HEK293 (cell line): Measurements from ENCODE around the gene DCBLD2.

ENCODE experiments used
- CTCF ChIA-PET: fragments of 350-600 bp; formaldehyde crosslinking; extraction: SDS; loops from one replicate; lab custom pipeline; 2021; ENCODE audit warnings: antibody characterized with exemption; lab: Yijun Ruan, JAX
- POLR2A ChIA-PET: fragments of 300-600 bp; formaldehyde crosslinking; extraction: SDS; loops from one replicate; lab custom pipeline; 2020; ENCODE audit warnings: antibody characterized with exemption, inconsistent platforms; lab: Yijun Ruan, JAX
- H3K27ac ChIP-seq: fragments of 200-500 bp; sonication (Bioruptor generic); 2 replicates; pipeline ENCODE4 v1.5.1; 2014; ENCODE audit warnings: low read depth, low read length, control low read depth, inconsistent platforms; ENCODE audit errors: extremely low read depth
- H3K36me3 ChIP-seq, 2 experiments: fragments of 200-500 bp in 1 of 2; sonication (Bioruptor generic) in 1 of 2; 1 replicate in 1 of 2; 2 replicates in 1 of 2; pipeline ENCODE4 v1.5.1; 2014 to 2017; ENCODE audit warnings: inconsistent platforms in 2 of 2, low read length in 2 of 2; ENCODE audit not compliant: control insufficient read depth in 2 of 2, insufficient read depth in 1 of 2
- H3K4me1 ChIP-seq: fragments of 200-500 bp; sonication (Bioruptor generic); 2 replicates; pipeline ENCODE4 v1.5.1; 2014; ENCODE audit warnings: mild to moderate bottlenecking, low read length, inconsistent platforms; ENCODE audit not compliant: control insufficient read depth, insufficient read depth
- H3K4me3 ChIP-seq: 2 replicates; pipeline ENCODE4 v1.5.1; 2011; ENCODE audit warnings: low read depth, mild to moderate bottlenecking, control low read depth, low read length, moderate library complexity
- H3K9me3 ChIP-seq: fragments of 200-500 bp; sonication (Bioruptor generic); 2 replicates; pipeline ENCODE4 v1.5.1; 2014; ENCODE audit warnings: low read depth, low read length, inconsistent platforms; ENCODE audit not compliant: control insufficient read depth, insufficient read depth
- GFI1B ChIP-seq: fragments of 450-650 bp; formaldehyde crosslinking; IDR thresholded peaks from 2 replicates; pipeline ENCODE4 v1.5.1; 2016; ENCODE audit warnings: missing biosample characterization, missing genetic modification characterization
- KLF1 ChIP-seq: fragments of 450-650 bp; formaldehyde crosslinking; IDR thresholded peaks from 2 replicates; pipeline ENCODE4 v1.5.1; 2016; ENCODE audit warnings: missing biosample characterization, missing genetic modification characterization
- KLF9 ChIP-seq: fragments of 450-650 bp; formaldehyde crosslinking; IDR thresholded peaks from 2 replicates; pipeline ENCODE4 v1.5.1; 2016; ENCODE audit warnings: missing biosample characterization, missing genetic modification characterization, low read depth
- OSR2 ChIP-seq: fragments of 450-650 bp; formaldehyde crosslinking; IDR thresholded peaks from 2 replicates; pipeline ENCODE4 v1.5.1; 2016; ENCODE audit warnings: missing biosample characterization, missing genetic modification characterization
- ZNF10 ChIP-seq: fragments of 450-650 bp; formaldehyde crosslinking; IDR thresholded peaks from 2 replicates; pipeline ENCODE4 v1.5.1; 2017; ENCODE audit warnings: missing biosample characterization, missing genetic modification characterization
- ZNF133 ChIP-seq: fragments of 450-650 bp; formaldehyde crosslinking; IDR thresholded peaks from 2 replicates; pipeline ENCODE4 v1.5.1; 2016; ENCODE audit warnings: missing biosample characterization, missing genetic modification characterization
- ZNF169 ChIP-seq: fragments of 450-650 bp; formaldehyde crosslinking; IDR thresholded peaks from 2 replicates; pipeline ENCODE4 v1.5.1; 2016; ENCODE audit warnings: missing biosample characterization, missing genetic modification characterization
- ZNF211 ChIP-seq: fragments of 450-650 bp; formaldehyde crosslinking; IDR thresholded peaks from 2 replicates; pipeline ENCODE4 v1.5.1; 2016; ENCODE audit warnings: low read depth, missing biosample characterization, missing genetic modification characterization
- ZNF248 ChIP-seq: fragments of 450-650 bp; formaldehyde crosslinking; IDR thresholded peaks from 2 replicates; pipeline ENCODE4 v1.5.1; 2017; ENCODE audit warnings: missing biosample characterization, missing genetic modification characterization
- ZNF274 ChIP-seq, 2 experiments: fragments of 200-500 bp in 1 of 2; fragments of 450-650 bp in 1 of 2; sonication (Bioruptor generic) in 1 of 2; formaldehyde crosslinking in 1 of 2; IDR thresholded peaks; 2 replicates each; pipeline versions ENCODE4 v1.5.1 to v1.6.1; 2014 to 2016; ENCODE audit warnings: borderline replicate concordance in 1 of 2, inconsistent platforms in 1 of 2, low read length in 1 of 2, missing biosample characterization in 1 of 2, missing genetic modification characterization in 1 of 2
- ZNF324 ChIP-seq: fragments of 450-650 bp; formaldehyde crosslinking; IDR thresholded peaks from 2 replicates; pipeline ENCODE4 v1.5.1; 2016; ENCODE audit warnings: missing biosample characterization, missing genetic modification characterization
- ZNF394 ChIP-seq: fragments of 450-650 bp; formaldehyde crosslinking; IDR thresholded peaks from 2 replicates; pipeline ENCODE4 v1.5.1; 2016; ENCODE audit warnings: missing biosample characterization, missing genetic modification characterization, mild to moderate bottlenecking, moderate library complexity, borderline replicate concordance
- ZNF548 ChIP-seq: fragments of 450-650 bp; formaldehyde crosslinking; IDR thresholded peaks from 2 replicates; pipeline ENCODE4 v1.5.1; 2016; ENCODE audit warnings: missing biosample characterization, missing genetic modification characterization
- ZNF560 ChIP-seq: fragments of 450-650 bp; formaldehyde crosslinking; IDR thresholded peaks from 2 replicates; pipeline ENCODE4 v1.5.1; 2017; ENCODE audit warnings: missing biosample characterization, missing genetic modification characterization, borderline replicate concordance
- ZNF621 ChIP-seq: fragments of 450-650 bp; formaldehyde crosslinking; IDR thresholded peaks from 2 replicates; pipeline ENCODE4 v1.5.1; 2017; ENCODE audit warnings: missing biosample characterization, missing genetic modification characterization
- ZNF791 ChIP-seq: fragments of 450-650 bp; formaldehyde crosslinking; IDR thresholded peaks from 2 replicates; pipeline ENCODE4 v1.5.1; 2016; ENCODE audit warnings: missing biosample characterization, missing genetic modification characterization
- TF ChIP-seq, protein P1 (sequence below): sonication (generic); formaldehyde crosslinking; IDR thresholded peaks from 2 replicates; pipeline ENCODE4 v1.8.1; 2022; ENCODE audit warnings: mild to moderate bottlenecking, moderate library complexity, missing genetic modification reagents
- TF ChIP-seq, protein P2 (sequence below): fragments of 450-650 bp; IDR thresholded peaks from 2 replicates; pipeline ENCODE4 v1.5.1; 2018; ENCODE audit warnings: missing biosample characterization, mild to moderate bottlenecking, missing genetic modification characterization
- TF ChIP-seq, protein P3 (sequence below): fragments of 450-650 bp; formaldehyde crosslinking; IDR thresholded peaks from 2 replicates; pipeline ENCODE4 v1.5.1; 2016; ENCODE audit warnings: missing biosample characterization, missing genetic modification characterization
- TF ChIP-seq, protein P4 (sequence below): fragments of 450-650 bp; formaldehyde crosslinking; IDR thresholded peaks from 2 replicates; pipeline ENCODE4 v1.5.1; 2016; ENCODE audit warnings: missing biosample characterization, missing genetic modification characterization
- TF ChIP-seq, protein P5 (sequence below): fragments of 450-650 bp; formaldehyde crosslinking; IDR thresholded peaks from 2 replicates; pipeline ENCODE4 v1.5.1; 2017; ENCODE audit warnings: missing biosample characterization, mild to moderate bottlenecking, missing genetic modification characterization, moderate library complexity
- TF ChIP-seq, protein P6 (sequence below): fragments of 450-650 bp; formaldehyde crosslinking; IDR thresholded peaks from 2 replicates; pipeline ENCODE4 v1.5.1; 2016; ENCODE audit warnings: missing biosample characterization, missing genetic modification characterization

DCBLD2 gene

DNA sequence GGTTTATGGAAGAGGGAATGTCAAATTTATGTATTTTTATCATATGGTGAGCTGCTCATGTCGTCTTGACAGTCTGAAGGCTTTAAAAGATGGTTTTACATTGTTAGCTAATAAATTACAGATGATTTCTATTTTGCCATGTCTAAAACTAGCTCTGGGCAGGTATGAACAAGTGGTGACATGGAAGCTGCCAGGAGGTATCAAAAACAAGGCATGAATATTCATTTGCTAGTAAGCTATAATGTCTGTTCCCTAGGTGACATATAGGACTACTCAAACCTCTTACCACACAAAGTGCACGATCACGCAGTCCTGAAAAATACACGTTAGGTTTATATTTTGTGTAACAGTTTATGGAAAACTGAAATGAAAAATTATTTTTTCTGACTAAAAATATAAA, 103.6 kb downstream of the DCBLD2 start (continued):
- TF ChIP-seq, protein P1, sequence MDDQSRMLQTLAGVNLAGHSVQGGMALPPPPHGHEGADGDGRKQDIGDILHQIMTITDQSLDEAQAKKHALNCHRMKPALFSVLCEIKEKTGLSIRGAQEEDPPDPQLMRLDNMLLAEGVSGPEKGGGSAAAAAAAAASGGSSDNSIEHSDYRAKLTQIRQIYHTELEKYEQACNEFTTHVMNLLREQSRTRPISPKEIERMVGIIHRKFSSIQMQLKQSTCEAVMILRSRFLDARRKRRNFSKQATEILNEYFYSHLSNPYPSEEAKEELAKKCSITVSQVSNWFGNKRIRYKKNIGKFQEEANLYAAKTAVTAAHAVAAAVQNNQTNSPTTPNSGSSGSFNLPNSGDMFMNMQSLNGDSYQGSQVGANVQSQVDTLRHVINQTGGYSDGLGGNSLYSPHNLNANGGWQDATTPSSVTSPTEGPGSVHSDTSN (CRISPR knock-in tag) = no peak
- TF ChIP-seq, all 188 proteins: peak for 0

DNA sequence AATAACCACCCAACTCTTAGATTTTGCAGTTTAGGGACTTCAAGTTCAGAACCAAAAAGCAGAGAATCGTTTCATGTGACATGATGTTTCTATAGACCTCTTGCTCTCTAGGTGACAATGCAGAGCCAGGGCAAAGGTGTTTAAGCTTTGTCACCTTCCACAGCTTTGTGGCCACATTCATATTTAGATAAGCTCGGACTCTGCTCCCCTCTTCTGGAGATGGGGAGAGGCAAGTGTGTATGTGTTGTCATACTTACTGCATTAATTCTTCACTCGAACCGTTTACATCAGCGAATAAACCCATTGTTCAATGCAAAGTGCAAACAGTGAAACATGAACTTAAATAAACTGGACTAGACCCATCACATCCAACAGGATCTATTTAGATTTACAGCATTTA, 105.2 kb downstream of the DCBLD2 start:
- no peak for TF ChIP-seq KLF9 (tag by site-specific recombination)
- no peak for TF ChIP-seq ZNF211 (tag by site-specific recombination)
- TF ChIP-seq ZNF248 (tag by site-specific recombination) = no peak
- TF ChIP-seq, protein P2, sequence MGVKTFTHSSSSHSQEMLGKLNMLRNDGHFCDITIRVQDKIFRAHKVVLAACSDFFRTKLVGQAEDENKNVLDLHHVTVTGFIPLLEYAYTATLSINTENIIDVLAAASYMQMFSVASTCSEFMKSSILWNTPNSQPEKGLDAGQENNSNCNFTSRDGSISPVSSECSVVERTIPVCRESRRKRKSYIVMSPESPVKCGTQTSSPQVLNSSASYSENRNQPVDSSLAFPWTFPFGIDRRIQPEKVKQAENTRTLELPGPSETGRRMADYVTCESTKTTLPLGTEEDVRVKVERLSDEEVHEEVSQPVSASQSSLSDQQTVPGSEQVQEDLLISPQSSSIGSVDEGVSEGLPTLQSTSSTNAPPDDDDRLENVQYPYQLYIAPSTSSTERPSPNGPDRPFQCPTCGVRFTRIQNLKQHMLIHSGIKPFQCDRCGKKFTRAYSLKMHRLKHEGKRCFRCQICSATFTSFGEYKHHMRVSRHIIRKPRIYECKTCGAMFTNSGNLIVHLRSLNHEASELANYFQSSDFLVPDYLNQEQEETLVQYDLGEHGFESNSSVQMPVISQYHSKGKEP (tag by site-specific recombination) = no peak
- TF ChIP-seq, protein P3, sequence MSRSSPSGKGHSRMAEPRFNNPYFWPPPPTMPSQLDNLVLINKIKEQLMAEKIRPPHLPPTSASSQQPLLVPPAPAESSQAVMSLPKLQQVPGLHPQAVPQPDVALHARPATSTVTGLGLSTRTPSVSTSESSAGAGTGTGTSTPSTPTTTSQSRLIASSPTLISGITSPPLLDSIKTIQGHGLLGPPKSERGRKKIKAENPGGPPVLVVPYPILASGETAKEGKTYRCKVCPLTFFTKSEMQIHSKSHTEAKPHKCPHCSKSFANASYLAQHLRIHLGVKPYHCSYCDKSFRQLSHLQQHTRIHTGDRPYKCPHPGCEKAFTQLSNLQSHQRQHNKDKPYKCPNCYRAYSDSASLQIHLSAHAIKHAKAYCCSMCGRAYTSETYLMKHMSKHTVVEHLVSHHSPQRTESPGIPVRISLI (tag by site-specific recombination) = no peak
- TF ChIP-seq ZNF548 (tag by site-specific recombination) = no peak
- TF ChIP-seq, protein P4, sequence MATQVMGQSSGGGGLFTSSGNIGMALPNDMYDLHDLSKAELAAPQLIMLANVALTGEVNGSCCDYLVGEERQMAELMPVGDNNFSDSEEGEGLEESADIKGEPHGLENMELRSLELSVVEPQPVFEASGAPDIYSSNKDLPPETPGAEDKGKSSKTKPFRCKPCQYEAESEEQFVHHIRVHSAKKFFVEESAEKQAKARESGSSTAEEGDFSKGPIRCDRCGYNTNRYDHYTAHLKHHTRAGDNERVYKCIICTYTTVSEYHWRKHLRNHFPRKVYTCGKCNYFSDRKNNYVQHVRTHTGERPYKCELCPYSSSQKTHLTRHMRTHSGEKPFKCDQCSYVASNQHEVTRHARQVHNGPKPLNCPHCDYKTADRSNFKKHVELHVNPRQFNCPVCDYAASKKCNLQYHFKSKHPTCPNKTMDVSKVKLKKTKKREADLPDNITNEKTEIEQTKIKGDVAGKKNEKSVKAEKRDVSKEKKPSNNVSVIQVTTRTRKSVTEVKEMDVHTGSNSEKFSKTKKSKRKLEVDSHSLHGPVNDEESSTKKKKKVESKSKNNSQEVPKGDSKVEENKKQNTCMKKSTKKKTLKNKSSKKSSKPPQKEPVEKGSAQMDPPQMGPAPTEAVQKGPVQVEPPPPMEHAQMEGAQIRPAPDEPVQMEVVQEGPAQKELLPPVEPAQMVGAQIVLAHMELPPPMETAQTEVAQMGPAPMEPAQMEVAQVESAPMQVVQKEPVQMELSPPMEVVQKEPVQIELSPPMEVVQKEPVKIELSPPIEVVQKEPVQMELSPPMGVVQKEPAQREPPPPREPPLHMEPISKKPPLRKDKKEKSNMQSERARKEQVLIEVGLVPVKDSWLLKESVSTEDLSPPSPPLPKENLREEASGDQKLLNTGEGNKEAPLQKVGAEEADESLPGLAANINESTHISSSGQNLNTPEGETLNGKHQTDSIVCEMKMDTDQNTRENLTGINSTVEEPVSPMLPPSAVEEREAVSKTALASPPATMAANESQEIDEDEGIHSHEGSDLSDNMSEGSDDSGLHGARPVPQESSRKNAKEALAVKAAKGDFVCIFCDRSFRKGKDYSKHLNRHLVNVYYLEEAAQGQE (tag by site-specific recombination) = no peak
- no peak for TF ChIP-seq ZNF133 (tag by site-specific recombination)
- no peak for TF ChIP-seq ZNF394 (tag by site-specific recombination)
- TF ChIP-seq OSR2 (tag by site-specific recombination) = no peak
- no peak overlapping the region for H3K4me3 ChIP-seq

DNA sequence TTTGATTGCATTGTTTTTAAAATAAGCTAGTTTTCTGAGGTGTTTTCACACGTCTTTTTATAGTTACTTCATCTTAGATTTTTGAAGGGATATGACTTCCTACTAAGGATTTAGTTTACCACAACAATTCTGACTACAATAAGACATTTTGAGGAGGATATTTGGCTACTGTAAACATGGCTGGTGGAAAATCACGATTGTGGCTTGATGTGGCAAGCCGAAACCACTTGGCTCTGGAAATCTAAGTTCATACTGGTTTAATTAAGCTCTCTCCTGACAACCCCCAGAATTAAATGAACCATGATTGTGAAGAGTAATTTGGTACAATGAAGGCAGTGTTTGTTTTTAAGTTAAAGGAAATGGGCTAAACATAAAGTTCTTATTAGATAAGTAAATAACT, 107.5 kb downstream of the DCBLD2 start:
- CTCF ChIA-PET = interaction anchor here (1.9 kb wide), 1 partner anchor 192 kb away, joined by 6 read pairs; no protein-coding TSS in a partner anchor
- TF ChIP-seq KLF1 (tag by site-specific recombination) (no peak), ZNF10 (tag by site-specific recombination) (no peak), ZNF791 (tag by site-specific recombination) (no peak), ZNF274 (IDR thresholded peaks at IDR 0.05; ENCODE audit: low read length) (no peak), ZNF274 (tag by site-specific recombination; IDR thresholded peaks at IDR 0.05; ENCODE audit: borderline replicate concordance) (no peak), ZNF621 (no peak), ZNF324 (tag by site-specific recombination) (no peak), GFI1B (tag by site-specific recombination) (no peak), ZNF560 (tag by site-specific recombination) (no peak), ZNF169 (tag by site-specific recombination) (no peak)
- TF ChIP-seq, protein P5, sequence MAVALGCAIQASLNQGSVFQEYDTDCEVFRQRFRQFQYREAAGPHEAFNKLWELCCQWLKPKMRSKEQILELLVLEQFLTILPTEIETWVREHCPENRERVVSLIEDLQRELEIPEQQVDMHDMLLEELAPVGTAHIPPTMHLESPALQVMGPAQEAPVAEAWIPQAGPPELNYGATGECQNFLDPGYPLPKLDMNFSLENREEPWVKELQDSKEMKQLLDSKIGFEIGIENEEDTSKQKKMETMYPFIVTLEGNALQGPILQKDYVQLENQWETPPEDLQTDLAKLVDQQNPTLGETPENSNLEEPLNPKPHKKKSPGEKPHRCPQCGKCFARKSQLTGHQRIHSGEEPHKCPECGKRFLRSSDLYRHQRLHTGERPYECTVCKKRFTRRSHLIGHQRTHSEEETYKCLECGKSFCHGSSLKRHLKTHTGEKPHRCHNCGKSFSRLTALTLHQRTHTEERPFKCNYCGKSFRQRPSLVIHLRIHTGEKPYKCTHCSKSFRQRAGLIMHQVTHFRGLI (tag by site-specific recombination) = no peak
- TF ChIP-seq, protein P6, sequence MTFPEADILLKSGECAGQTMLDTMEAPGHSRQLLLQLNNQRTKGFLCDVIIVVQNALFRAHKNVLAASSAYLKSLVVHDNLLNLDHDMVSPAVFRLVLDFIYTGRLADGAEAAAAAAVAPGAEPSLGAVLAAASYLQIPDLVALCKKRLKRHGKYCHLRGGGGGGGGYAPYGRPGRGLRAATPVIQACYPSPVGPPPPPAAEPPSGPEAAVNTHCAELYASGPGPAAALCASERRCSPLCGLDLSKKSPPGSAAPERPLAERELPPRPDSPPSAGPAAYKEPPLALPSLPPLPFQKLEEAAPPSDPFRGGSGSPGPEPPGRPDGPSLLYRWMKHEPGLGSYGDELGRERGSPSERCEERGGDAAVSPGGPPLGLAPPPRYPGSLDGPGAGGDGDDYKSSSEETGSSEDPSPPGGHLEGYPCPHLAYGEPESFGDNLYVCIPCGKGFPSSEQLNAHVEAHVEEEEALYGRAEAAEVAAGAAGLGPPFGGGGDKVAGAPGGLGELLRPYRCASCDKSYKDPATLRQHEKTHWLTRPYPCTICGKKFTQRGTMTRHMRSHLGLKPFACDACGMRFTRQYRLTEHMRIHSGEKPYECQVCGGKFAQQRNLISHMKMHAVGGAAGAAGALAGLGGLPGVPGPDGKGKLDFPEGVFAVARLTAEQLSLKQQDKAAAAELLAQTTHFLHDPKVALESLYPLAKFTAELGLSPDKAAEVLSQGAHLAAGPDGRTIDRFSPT (tag by site-specific recombination) = no peak

More for the DNA sequence above, 105.2 kb downstream of the DCBLD2 start:
- ChIA-PET POLR2A (no interaction called here), CTCF (interaction anchor here (0.7 kb wide), 1 partner anchor 199 kb away, joined by 3 read pairs; no protein-coding TSS in a partner anchor)
- Histone ChIP-seq H3K9me3 (no peaks in the 10 kb centered on the region), H3K4me1 (no peaks in the 10 kb centered on the region), H3K36me3 (peaks cover 0 to 39% of the 10 kb centered on the region in 2 experiments; a peak in 1 of 3 replicates), H3K27ac (no peak overlapping the region)

More for the DNA sequence above, 107.5 kb downstream of the DCBLD2 start:
- Histone ChIP-seq H3K4me3 (no peak overlapping the region), H3K9me3 (no peaks in the 10 kb centered on the region), H3K36me3 (peaks cover 0 to 28% of the 10 kb centered on the region in 2 experiments; a peak in 1 of 3 replicates), H3K27ac (no peak overlapping the region), H3K4me1 (no peaks in the 10 kb centered on the region)
- POLR2A ChIA-PET = no interaction called here
